SK-N-SH treated with all-trans-retinoic acid at 6 μM for 48 hours (cell line): Measurements from ENCODE around the gene R3HDM2.

ENCODE experiments used
- ATAC-seq: fragments of 200-7000 bp; cut with Tn5 transposase; 3 replicates; pipeline ENCODE4 v1.9.1; 2020; ENCODE audit warnings: mild to moderate bottlenecking, moderate library complexity
- ARNTL ChIP-seq: fragments of 450-650 bp; formaldehyde crosslinking; IDR thresholded peaks from 2 replicates; pipeline ENCODE4 v1.5.0; 2020; ENCODE audit warnings: low read depth, mild to moderate bottlenecking, moderate library complexity, borderline replicate concordance
- BACH2 ChIP-seq: fragments of 250-450 bp; sonication (Bioruptor Pico); IDR thresholded peaks from 2 replicates; pipeline ENCODE4 v1.9.0; 2021; ENCODE audit warnings: mild to moderate bottlenecking, borderline replicate concordance
- CSDC2 ChIP-seq: fragments of 250-450 bp; sonication (Bioruptor Pico); IDR thresholded peaks from 2 replicates; pipeline ENCODE4 v1.5.0; 2020; ENCODE audit warnings: mild to moderate bottlenecking, moderate library complexity
- GLIS3 ChIP-seq: fragments of 250-450 bp; sonication (Bioruptor Pico); IDR thresholded peaks from 2 replicates; pipeline ENCODE4 v1.5.0; 2020; ENCODE audit warnings: mild to moderate bottlenecking, moderate library complexity
- ISL1 ChIP-seq: fragments of 250-450 bp; sonication (Bioruptor Pico); IDR thresholded peaks from 2 replicates; pipeline ENCODE4 v2.1.2; 2022; ENCODE audit warnings: mild to moderate bottlenecking, moderate library complexity
- PPARA ChIP-seq: fragments of 250-450 bp; sonication (Bioruptor Pico); IDR thresholded peaks from 2 replicates; pipeline ENCODE4 v1.5.0; 2020; ENCODE audit warnings: mild to moderate bottlenecking, borderline replicate concordance
- SNAI2 ChIP-seq: fragments of 250-450 bp; sonication (Bioruptor Pico); IDR thresholded peaks from 2 replicates; pipeline ENCODE4 v1.5.0; 2020; ENCODE audit warnings: mild to moderate bottlenecking, moderate library complexity
- TOX ChIP-seq: fragments of 250-450 bp; sonication (Bioruptor Pico); IDR thresholded peaks from 2 replicates; pipeline ENCODE4 v1.8.0; 2021; ENCODE audit warnings: mild to moderate bottlenecking, moderate library complexity, borderline replicate concordance
- ZC3H10 ChIP-seq: fragments of 250-450 bp; sonication (Bioruptor Pico); IDR thresholded peaks from 2 replicates; pipeline ENCODE4 v1.5.1; 2021; ENCODE audit warnings: mild to moderate bottlenecking, moderate library complexity
- ZFP3 ChIP-seq: fragments of 250-450 bp; sonication (Bioruptor Pico); IDR thresholded peaks from 2 replicates; pipeline ENCODE4 v1.5.0; 2020; ENCODE audit warnings: mild to moderate bottlenecking, moderate library complexity
- ZFP30 ChIP-seq: fragments of 450-650 bp; formaldehyde crosslinking; IDR thresholded peaks from 2 replicates; pipeline ENCODE4 v1.5.0; 2022; ENCODE audit warnings: mild to moderate bottlenecking, moderate library complexity
- ZNF565 ChIP-seq: fragments of 450-650 bp; formaldehyde crosslinking; conservative IDR thresholded peaks from 2 replicates; pipeline ENCODE4 v1.5.0; 2020; ENCODE audit warnings: low read depth, mild to moderate bottlenecking, moderate library complexity
- ZNF70 ChIP-seq: fragments of 450-650 bp; formaldehyde crosslinking; IDR thresholded peaks from 2 replicates; pipeline ENCODE4 v1.5.0; 2020; ENCODE audit warnings: mild to moderate bottlenecking, moderate library complexity
- TF ChIP-seq, protein P1 (sequence below): fragments of 250-450 bp; sonication (Bioruptor Pico); IDR thresholded peaks from 2 replicates; pipeline ENCODE4 v1.5.0; 2020; ENCODE audit warnings: mild to moderate bottlenecking, moderate library complexity
- TF ChIP-seq, protein P2 (sequence below): fragments of 250-450 bp; sonication (Bioruptor Pico); IDR thresholded peaks from 2 replicates; pipeline ENCODE4 v1.5.1; 2021; ENCODE audit warnings: mild to moderate bottlenecking, moderate library complexity
- TF ChIP-seq, protein P3 (sequence below): fragments of 250-450 bp; sonication (Bioruptor Pico); IDR thresholded peaks from 2 replicates; pipeline ENCODE4 v1.8.0; 2021; ENCODE audit warnings: low read depth, mild to moderate bottlenecking, moderate library complexity, borderline replicate concordance

R3HDM2 gene

DNA sequence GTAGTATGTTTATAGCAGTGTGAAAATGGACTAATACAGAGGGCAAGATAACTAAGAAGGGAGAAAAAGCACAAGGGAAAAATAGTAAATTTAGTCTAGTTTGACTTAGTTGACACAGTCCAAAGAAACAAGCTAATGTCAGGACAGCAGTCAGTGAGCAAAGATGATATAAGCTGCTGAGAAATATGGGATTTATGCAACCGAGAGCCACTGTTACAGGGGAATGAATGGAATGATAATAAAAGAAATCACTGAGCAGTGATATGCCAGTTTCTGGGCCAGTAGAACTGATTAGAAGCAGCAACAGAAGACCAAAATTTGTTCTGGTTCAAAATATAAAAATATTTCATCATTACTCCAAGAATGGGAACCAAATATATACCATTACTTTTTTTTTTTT is 60.1 kb downstream of the R3HDM2 start:
- no peak for ATAC-seq
- TF ChIP-seq, protein P1, sequence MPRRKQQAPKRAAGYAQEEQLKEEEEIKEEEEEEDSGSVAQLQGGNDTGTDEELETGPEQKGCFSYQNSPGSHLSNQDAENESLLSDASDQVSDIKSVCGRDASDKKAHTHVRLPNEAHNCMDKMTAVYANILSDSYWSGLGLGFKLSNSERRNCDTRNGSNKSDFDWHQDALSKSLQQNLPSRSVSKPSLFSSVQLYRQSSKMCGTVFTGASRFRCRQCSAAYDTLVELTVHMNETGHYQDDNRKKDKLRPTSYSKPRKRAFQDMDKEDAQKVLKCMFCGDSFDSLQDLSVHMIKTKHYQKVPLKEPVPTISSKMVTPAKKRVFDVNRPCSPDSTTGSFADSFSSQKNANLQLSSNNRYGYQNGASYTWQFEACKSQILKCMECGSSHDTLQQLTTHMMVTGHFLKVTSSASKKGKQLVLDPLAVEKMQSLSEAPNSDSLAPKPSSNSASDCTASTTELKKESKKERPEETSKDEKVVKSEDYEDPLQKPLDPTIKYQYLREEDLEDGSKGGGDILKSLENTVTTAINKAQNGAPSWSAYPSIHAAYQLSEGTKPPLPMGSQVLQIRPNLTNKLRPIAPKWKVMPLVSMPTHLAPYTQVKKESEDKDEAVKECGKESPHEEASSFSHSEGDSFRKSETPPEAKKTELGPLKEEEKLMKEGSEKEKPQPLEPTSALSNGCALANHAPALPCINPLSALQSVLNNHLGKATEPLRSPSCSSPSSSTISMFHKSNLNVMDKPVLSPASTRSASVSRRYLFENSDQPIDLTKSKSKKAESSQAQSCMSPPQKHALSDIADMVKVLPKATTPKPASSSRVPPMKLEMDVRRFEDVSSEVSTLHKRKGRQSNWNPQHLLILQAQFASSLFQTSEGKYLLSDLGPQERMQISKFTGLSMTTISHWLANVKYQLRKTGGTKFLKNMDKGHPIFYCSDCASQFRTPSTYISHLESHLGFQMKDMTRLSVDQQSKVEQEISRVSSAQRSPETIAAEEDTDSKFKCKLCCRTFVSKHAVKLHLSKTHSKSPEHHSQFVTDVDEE (CRISPR knock-in tag) = no peak
- TF ChIP-seq, protein P2, sequence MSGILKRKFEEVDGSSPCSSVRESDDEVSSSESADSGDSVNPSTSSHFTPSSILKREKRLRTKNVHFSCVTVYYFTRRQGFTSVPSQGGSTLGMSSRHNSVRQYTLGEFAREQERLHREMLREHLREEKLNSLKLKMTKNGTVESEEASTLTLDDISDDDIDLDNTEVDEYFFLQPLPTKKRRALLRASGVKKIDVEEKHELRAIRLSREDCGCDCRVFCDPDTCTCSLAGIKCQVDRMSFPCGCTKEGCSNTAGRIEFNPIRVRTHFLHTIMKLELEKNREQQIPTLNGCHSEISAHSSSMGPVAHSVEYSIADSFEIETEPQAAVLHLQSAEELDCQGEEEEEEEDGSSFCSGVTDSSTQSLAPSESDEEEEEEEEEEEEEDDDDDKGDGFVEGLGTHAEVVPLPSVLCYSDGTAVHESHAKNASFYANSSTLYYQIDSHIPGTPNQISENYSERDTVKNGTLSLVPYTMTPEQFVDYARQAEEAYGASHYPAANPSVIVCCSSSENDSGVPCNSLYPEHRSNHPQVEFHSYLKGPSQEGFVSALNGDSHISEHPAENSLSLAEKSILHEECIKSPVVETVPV = no peak
- no peak for TF ChIP-seq BACH2 (CRISPR knock-in tag)
- TF ChIP-seq ARNTL (CRISPR knock-in tag) = no peak
- TF ChIP-seq PPARA (CRISPR knock-in tag) = no peak

DNA sequence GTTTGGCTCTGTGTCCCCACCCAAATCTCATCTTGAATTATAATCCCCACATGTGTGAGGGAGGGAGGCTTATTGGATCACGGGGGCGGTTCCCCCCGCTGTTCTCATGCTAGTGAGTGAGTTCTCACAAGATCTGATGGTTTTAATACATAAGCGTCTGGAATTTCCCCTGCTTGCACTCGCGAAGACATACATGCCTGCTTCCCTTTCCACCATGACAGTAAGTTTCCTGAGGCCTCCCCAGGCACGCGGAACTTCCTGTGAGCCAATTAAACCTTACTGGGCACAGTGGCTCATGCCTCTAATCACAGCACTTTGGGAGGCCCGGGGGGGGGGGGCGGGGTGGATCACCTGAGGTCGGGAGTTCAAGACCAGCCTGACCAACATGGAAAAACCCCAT is 60.8 kb downstream of the R3HDM2 start:
- ATAC-seq = no peak
- TF ChIP-seq, protein P3, sequence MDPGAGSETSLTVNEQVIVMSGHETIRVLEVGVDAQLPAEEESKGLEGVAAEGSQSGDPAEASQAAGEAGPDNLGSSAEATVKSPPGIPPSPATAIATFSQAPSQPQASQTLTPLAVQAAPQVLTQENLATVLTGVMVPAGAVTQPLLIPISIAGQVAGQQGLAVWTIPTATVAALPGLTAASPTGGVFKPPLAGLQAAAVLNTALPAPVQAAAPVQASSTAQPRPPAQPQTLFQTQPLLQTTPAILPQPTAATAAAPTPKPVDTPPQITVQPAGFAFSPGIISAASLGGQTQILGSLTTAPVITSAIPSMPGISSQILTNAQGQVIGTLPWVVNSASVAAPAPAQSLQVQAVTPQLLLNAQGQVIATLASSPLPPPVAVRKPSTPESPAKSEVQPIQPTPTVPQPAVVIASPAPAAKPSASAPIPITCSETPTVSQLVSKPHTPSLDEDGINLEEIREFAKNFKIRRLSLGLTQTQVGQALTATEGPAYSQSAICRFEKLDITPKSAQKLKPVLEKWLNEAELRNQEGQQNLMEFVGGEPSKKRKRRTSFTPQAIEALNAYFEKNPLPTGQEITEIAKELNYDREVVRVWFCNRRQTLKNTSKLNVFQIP (CRISPR knock-in tag) = no peak
- TF ChIP-seq TOX (CRISPR knock-in tag) (no peak), ZNF565 (CRISPR knock-in tag) (no peak)
- TF ChIP-seq, protein P1 (CRISPR knock-in tag) = no peak

DNA sequence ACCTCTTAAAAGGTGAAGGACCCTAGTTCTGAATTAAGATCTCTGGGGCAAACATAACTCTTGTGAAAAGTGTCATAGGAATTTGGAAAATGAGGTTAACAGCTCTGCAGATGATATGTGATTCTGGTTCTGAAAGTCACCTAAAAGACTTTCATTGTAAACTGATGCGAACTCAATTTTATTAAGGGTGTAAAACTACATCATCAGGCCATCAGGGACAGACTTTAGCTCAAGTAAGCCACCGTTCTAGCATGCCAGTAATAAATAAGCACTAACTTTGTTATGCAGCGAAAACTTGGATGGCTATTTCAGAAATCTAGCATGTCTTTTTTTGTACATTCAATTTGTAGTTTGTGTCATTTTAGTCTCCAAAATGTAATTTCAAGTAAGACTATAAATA is 61.6 kb downstream of the R3HDM2 start:
- no peak for ATAC-seq
- TF ChIP-seq, protein P1 (CRISPR knock-in tag) = no peak
- TF ChIP-seq ZFP30 (CRISPR knock-in tag) (no peak), PPARA (CRISPR knock-in tag) (no peak), ZNF70 (CRISPR knock-in tag) (no peak), ZC3H10 (CRISPR knock-in tag) (no peak), ZFP3 (CRISPR knock-in tag) (no peak), ZNF565 (CRISPR knock-in tag) (no peak), SNAI2 (CRISPR knock-in tag) (no peak), BACH2 (CRISPR knock-in tag) (no peak), ISL1 (no peak), CSDC2 (no peak), GLIS3 (CRISPR knock-in tag) (no peak)
- TF ChIP-seq, protein P2 = no peak
